Frontal cortex (tissue), 4 donors: ENCODE data around the gene NUFIP2. TPM values are rescaled to one million over a fixed set of nuclear protein-coding genes. Genes with fewer than 3 reads are reported as not detected.

Experiments
- DNase-seq, 2 donors: peaks; one replicate each; pipeline ENCODE4 v3.0.0; 2012; ENCODE audit warnings: low spot score in 2 of 2
- FAIRE-seq: peaks from 2 replicates; lab custom pipeline; 2012; peaks lifted over from hg19 to GRCh38; lab: Jason Lieb, UNC
- total RNA-seq: library from RNA; depleted of rRNA; stranded (reverse); fragments of >200 nt; gene quantifications from one replicate; pipeline ENCODE4 v1.2.3, GENCODE V29; 2014
- donor health status: control.
- donor health status: control.
- donor health status: control.

Gene NUFIP2
- total RNA-seq, 1 donor from 2014 or later = 42.4 TPM

DNA sequence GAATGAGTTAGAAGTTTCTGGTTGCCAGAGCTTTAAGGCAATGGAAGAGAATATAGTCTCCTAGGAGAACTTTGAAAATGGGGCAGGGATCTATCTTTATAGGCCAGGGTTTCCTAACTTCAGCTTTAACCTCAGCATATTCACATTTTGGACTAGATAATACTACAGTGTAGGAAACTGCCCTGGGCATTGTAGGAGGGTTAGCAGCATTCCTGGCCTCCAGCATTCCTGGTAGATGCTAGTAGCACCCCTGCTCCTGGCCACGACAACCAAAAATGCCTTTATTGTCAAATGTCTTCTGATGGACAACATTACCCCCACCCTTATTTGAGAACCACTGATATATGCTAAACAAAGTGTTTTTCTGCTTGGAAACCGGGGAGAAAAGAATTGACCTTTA, 86.0 kb downstream of the NUFIP2 start:
- DNase-seq = no peak
- no peak for FAIRE-seq

Other genes with a start within 250 kb of the NUFIP2 start
- gene MYO18A, start 113.8 kb downstream of the NUFIP2 start, total RNA-seq = 57.9 TPM
- not detected for gene CRYBA1, start 47.3 kb downstream of the NUFIP2 start, total RNA-seq
- gene TAOK1, start 96.2 kb upstream of the NUFIP2 start, total RNA-seq = 127 TPM